Heart left ventricle (tissue), 16 donors: ENCODE results near the gene EPB41. TPM values are rescaled to one million over a fixed set of nuclear protein-coding genes. Genes with fewer than 3 reads are reported as not detected.

Source experiments
- ATAC-seq, 4 donors: fragments of 200-7000 bp; cut with Tn5 transposase; one replicate each; pipeline ENCODE4 v1.9.1; 2020 to 2022; ENCODE audit warnings: moderate library complexity in 4 of 4, mild to moderate bottlenecking in 3 of 4, moderate number of reproducible peaks in 1 of 4
- DNase-seq, 5 donors: peaks; one replicate each; pipeline ENCODE4 v3.0.0-alpha.2; 2020
- H3K27ac ChIP-seq, 12 donors: fragments of 200-600 bp; sonication (generic) in 4 of 12; one replicate each; pipeline versions ENCODE4 v1.5.0 to v1.8.0; 2016 to 2022; ENCODE audit warnings: mild to moderate bottlenecking in 2 of 12
- H3K27me3 ChIP-seq, 9 donors: fragments of 200-600 bp; sonication (generic) in 2 of 9; one replicate each; pipeline versions ENCODE4 v1.5.1 to v1.8.0; 2016 to 2022; ENCODE audit warnings: mild to moderate bottlenecking in 3 of 9
- H3K36me3 ChIP-seq, 9 donors: fragments of 200-600 bp; sonication (generic) in 2 of 9; one replicate each; pipeline versions ENCODE4 v1.5.0 to v1.8.0; 2018 to 2022; ENCODE audit warnings: mild to moderate bottlenecking in 2 of 9
- H3K4me1 ChIP-seq, 12 donors: fragments of 200-600 bp; sonication (generic) in 4 of 12; one replicate each; pipeline versions ENCODE4 v1.5.0 to v1.8.0; 2016 to 2022; ENCODE audit warnings: mild to moderate bottlenecking in 3 of 12
- H3K4me3 ChIP-seq, 12 donors: fragments of 200-600 bp; sonication (generic) in 4 of 12; one replicate each; pipeline versions ENCODE4 v1.5.0 to v1.8.0; 2017 to 2022; ENCODE audit warnings: mild to moderate bottlenecking in 9 of 12, moderate library complexity in 4 of 12
- H3K9me3 ChIP-seq, 12 donors: fragments of 200-600 bp; sonication (generic) in 4 of 12; one replicate each; pipeline versions ENCODE4 v1.5.0 to v1.8.0; 2016 to 2022; ENCODE audit warnings: mild to moderate bottlenecking in 1 of 12
- CTCF ChIP-seq, 12 donors: fragments of 200-600 bp; sonication (generic) in 4 of 12; IDR thresholded peaks; one replicate each; pipeline versions ENCODE4 v1.5.0 to v1.8.0; 2018 to 2022; ENCODE audit warnings: antibody characterized with exemption in 12 of 12, mild to moderate bottlenecking in 5 of 12
- POLR2A ChIP-seq, 2 donors: fragments of 450-650 bp; IDR thresholded peaks; one replicate each; pipeline ENCODE4 v1.6.1; 2017; ENCODE audit warnings: antibody characterized with exemption in 2 of 2, mild to moderate bottlenecking in 2 of 2, moderate library complexity in 2 of 2
- WGBS, 4 donors: extraction: QIAGEN DNeasy Blood & Tissue Kit in 2 of 4; methylation state at CpG; one replicate each; pipeline versions ENCODE4 v1.1.5 to v1.1.7; 2013 to 2018; 5-methylcytosine and 5-hydroxymethylcytosine counted together
- intact Hi-C, 10 donors: fragments of 100-400 bp; cut with DNase I; formaldehyde crosslinking; loops; one replicate each; pipeline versions ENCODE4 v1.11.1 to v1.14.2; 2022
- polyA plus RNA-seq, 2 donors: library from polyadenylated mRNA; stranded (reverse); fragments of 200-250 nt; gene quantifications; one replicate each; pipeline ENCODE4 v1.2.3, GENCODE V29; 2013
- total RNA-seq, 9 donors: library from RNA; depleted of rRNA in 2 of 9; stranded (reverse); fragments of >200 nt in 2 of 9; fragmentation: NEBNext Ultra II Directional in 3 of 9; extraction: Animal tissue kit (Norgen Biotek cat#: 25700) in 3 of 9; gene quantifications; one replicate each; pipeline versions ENCODE4 v1.1.0 to v1.2.4, GENCODE V29; 2016 to 2023
- donor health status: ischemic (EF 13 %, LVEDD 7.1; RV severe dilation, severe dysfunction).
- donor health status: healthy with polysubstance abuse.
- donor health status: DM: no; HTN: yes; CAD: no.
- donor health status: DM: no; HTN: no; CAD: no.
- donor health status: ischemic (EF 25% LVEDD 6.9; RV normal size, moderate dysfunction).
- donor health status: ischemic (EF 25% LVEDD 5.7; RV mildly dilated, moderate dysfunction).
- donor health status: healthy.
- donor health status: DM: yes; HTN: yes; CAD: no.
- donor health status: ischemic (EF 35%, LVEDD 5.7; RV mildly dilated, moderate dysfunction).
- donor health status: nonischemic (EF 11% LVEDD 7.7; RV severe dilation, severe dysfunction).
- donor health status: DM: yes; HTN: yes; CAD: no.
- donor health status: PGD.
- donor health status: ischemic (EF 29% LVEDD 5.4; RV normal size, mild dysfunction).
- donor health status: nonischemic (EF 23%, LVEDD 6.1; RV moderate dilation, normal function).

Gene EPB41
- total and polyA plus RNA-seq, 11 donors, result 7.8 to 34.4 (median 20.1) TPM

- 91 to 98% (median 96%) methylated on average over 5 of the region's 5 CpGs for WGBS, 4 donors
- ATAC-seq (no peak), DNase-seq (no peak)
- intact Hi-C loops, result no loop called here
- H3K36me3 ChIP-seq, result peaks cover 0 to 3% (median 0%) of the 10 kb centered on the region in 9 donors
- no peaks in the 10 kb centered on the region for H3K27me3 ChIP-seq
- no peak overlapping the region for H3K27ac ChIP-seq
- H3K4me3 ChIP-seq, result no peak overlapping the region
- no peaks in the 10 kb centered on the region for H3K9me3 ChIP-seq
- peaks cover 0 to 11% (median 0%) of the 10 kb centered on the region in 12 donors for H3K4me1 ChIP-seq
- no peak for TF ChIP-seq CTCF (IDR thresholded peaks at IDR 0.05)
- no peak for TF ChIP-seq POLR2A (IDR thresholded peaks at IDR 0.05)
These were observed 132.8 kb downstream of the EPB41 start for GRCh38 chr1:29047142-29047541.

GRCh38 chr1:29050166-29050565 lies 135.8 kb downstream of the EPB41 start:
- Histone ChIP-seq H3K4me3 (no peak overlapping the region), H3K4me1 (no peaks in the 10 kb centered on the region), H3K36me3 (peaks cover 0 to 8% (median 0%) of the 10 kb centered on the region in 9 donors), H3K27ac (no peak overlapping the region), H3K27me3 (no peaks in the 10 kb centered on the region), H3K9me3 (no peaks in the 10 kb centered on the region)
- no peak for ATAC-seq
- DNase-seq, result no peak
- intact Hi-C loops, result no loop called here
- 94 to 95% (median 94%) methylated on average over 1 of the region's 1 CpG for WGBS, 4 donors
- TF ChIP-seq CTCF (IDR thresholded peaks at IDR 0.05), result no peak
- TF ChIP-seq POLR2A (IDR thresholded peaks at IDR 0.05), result no peak

GRCh38 chr1:29052100-29052499 lies 137.7 kb downstream of the EPB41 start:
- Histone ChIP-seq H3K4me1 (no peaks in the 10 kb centered on the region), H3K9me3 (no peaks in the 10 kb centered on the region), H3K27ac (no peak overlapping the region), H3K4me3 (no peak overlapping the region), H3K36me3 (peaks cover 0 to 8% (median 0%) of the 10 kb centered on the region in 9 donors), H3K27me3 (no peaks in the 10 kb centered on the region)
- DNase-seq, result no peak
- no peak for TF ChIP-seq CTCF (IDR thresholded peaks at IDR 0.05)
- no peak for TF ChIP-seq POLR2A (IDR thresholded peaks at IDR 0.05)
- no peak for ATAC-seq
- intact Hi-C loops, result no loop called here
- WGBS, 4 donors, result 51 to 60% (median 56%) methylated on average over 2 of the region's 2 CpGs

- Histone ChIP-seq H3K9me3 (no peaks in the 10 kb centered on the region), H3K36me3 (peaks cover 0 to 6% (median 0%) of the 10 kb centered on the region in 9 donors), H3K4me1 (no peaks in the 10 kb centered on the region), H3K27me3 (no peaks in the 10 kb centered on the region), H3K4me3 (no peak overlapping the region), H3K27ac (no peak overlapping the region)
- intact Hi-C loops, result no loop called here
- 89 to 94% (median 92%) methylated on average over 7 of the region's 7 CpGs for WGBS, 4 donors
- ATAC-seq (no peak), DNase-seq (no peak)
- TF ChIP-seq CTCF (IDR thresholded peaks at IDR 0.05) (no peak), POLR2A (IDR thresholded peaks at IDR 0.05) (no peak)
These were observed 138.6 kb downstream of the EPB41 start for GRCh38 chr1:29052941-29053340.
